HG03575 (cell line): ENCODE results near the gene CHN1.

Experiments used
- ATAC-seq: cut with Tn5 transposase; IDR thresholded peaks from one replicate; pipeline ENCODE4 v1.9.1; 2021; ENCODE audit not compliant: unreplicated experiment, insufficient number of reproducible peaks, low FRiP score; ENCODE audit errors: extremely low read depth

CHN1 gene

GRCh38 chr2:174781298-174781697 lies 223.9 kb downstream of the CHN1 start:
- ATAC-seq, result no peak

DNA sequence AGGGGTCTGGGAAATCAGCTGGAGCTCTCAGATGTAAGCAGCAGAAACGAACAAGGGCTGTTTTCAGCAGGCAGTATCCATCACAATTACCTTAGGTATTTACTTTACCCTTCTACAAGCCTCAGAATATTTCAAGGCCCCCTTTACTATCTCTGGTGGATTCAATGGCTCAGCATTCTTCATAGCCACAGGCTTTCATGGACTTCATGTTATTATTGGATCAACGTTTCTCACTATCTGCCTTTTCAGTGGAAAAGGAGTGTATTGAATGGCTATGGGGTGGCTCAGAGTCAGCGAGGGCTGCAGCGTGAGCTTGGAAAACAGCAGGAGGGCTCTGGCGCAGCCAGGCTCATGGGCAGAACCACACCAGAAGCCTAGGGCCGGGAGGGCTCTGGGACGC lies 224.3 kb downstream of the CHN1 start:
- no peak for ATAC-seq

- ATAC-seq, result no peak
Observed at GRCh38 chr2:174780191-174780840, 224.9 kb downstream of the CHN1 start.

DNA sequence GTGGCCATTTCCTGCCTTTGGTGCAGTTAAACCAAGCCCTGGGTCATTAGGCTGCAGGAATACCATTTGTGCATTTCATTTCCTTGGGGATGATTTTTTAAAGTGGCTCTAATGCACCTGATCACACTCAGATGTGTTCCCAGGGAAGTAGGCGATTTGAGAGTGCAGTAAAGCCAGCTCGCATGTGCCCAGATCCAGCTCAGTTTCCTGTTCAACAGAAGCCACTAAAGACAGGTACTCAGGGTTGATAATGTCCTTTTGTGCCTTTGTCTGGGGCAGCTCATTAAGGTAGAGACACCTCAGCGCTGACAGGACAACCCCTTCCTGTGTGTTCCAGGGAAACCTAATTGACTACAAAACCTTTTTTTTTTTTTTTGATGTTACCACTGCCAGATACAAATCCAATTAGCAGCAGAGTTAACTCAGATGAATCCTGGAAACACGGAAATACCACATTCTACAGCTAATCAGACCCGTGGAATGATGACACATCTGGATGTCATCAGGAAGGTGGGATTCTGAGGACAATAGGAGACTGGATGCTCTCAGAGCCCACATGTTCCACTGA lies 225.7 kb downstream of the CHN1 start:
- no peak for ATAC-seq

GRCh38 chr2:174778085-174778981 lies 226.8 kb downstream of the CHN1 start:
- ATAC-seq, result no peak

DNA sequence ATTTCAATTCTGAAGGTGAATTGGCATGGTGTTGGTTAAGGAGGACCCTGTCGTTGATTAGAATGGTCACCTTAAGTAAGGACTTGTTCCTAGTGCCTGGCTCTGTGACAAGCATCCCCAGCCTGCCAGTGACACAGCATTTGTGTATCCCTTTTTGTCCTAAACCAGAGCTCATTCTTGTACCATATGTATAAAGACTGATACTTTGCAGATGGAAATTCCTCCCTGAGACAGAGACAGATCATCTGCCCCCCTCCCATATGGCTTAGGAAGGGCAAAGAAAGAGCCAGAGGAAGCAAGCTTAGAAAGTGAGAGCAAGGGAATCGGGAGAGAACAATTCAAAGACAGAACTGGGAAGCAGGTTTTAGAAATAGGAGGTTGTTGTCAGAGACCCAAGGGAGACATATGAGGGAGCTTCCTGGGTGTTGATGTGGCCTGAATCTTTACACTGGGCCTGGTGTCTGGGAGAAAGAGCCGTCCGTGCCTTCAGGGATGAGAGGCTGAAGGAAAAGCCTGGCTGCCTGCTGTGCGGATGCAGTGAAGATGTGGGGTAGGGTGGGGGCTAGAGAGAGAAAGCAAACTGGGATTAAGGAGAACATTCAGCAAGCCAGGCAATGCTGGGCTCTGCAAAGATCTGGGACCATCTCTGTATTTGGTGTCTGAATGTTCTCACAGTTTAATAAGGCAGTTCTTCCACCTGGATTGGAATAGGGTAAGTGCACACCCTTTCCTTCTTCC lies 227.7 kb downstream of the CHN1 start:
- no peak for ATAC-seq

- no peak for ATAC-seq
Observed at GRCh38 chr2:174776675-174777074, 228.5 kb downstream of the CHN1 start.

- no peak for ATAC-seq
Observed at GRCh38 chr2:174776223-174776622, 229.0 kb downstream of the CHN1 start.

DNA sequence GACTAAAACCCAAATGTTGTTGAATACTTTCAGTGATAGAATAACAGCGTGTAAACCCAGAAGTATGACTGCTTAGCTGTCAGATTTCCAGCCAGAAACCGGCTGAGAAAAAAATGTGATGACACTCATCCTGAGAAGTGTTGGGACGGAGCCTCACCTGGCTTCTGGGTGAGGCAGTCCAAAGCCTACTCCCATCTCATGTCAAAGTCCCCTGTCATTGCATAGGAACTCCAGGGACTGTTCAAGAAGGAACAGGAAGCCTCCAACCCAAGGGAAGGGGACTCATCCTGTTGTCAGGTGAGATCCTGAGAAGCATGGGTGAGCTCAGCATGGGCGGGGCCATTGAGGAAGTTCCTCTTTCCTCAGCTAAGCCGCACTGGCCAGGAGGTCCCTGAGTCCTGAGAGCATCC lies 229.6 kb downstream of the CHN1 start:
- ATAC-seq, result no peak

GRCh38 chr2:174774886-174775285 lies 230.3 kb downstream of the CHN1 start:
- ATAC-seq, result no peak

- ATAC-seq, result no peak
Observed at GRCh38 chr2:174773215-174773614, 232.0 kb downstream of the CHN1 start.

DNA sequence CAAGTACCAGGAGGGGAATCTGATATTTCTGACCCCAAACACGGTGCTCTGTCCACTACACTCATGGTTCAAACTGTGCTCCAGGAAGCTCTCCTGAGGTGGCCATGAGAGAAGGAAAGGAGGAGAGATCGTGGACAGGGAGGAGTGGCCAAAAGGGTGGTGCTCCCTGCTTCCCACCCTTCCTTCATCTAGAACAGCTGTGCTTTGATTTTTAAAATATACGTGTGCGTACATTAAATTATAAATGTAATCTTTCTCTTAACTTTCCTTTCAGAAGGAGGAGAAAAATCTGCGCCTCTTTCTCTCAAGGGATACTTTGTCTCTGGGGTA lies 232.7 kb downstream of the CHN1 start:
- no peak for ATAC-seq

GRCh38 chr2:174771631-174772471 lies 233.3 kb downstream of the CHN1 start:
- no peak for ATAC-seq

DNA sequence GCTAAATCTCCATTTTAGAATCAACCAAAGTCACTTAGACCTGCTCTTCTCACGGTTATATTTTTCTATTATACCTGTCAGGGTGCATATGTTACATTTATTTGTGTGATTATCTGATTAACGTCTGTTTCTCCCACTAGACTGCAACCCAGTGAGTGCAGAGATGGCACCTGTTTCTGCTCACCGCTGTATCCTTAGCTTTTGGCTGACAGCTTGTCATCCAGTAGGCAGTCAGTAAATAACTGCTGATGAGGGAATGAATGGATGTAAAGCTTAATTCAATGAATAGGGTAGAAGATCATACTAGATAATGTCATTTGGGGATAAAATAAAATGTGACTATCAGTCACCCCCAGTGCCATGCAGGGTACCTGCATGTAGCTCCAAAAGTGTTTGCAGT lies 234.0 kb downstream of the CHN1 start:
- ATAC-seq, result no peak

- ATAC-seq, result no peak
Observed at GRCh38 chr2:174768557-174768956, 236.6 kb downstream of the CHN1 start.

GRCh38 chr2:174766271-174766670 lies 238.9 kb downstream of the CHN1 start:
- ATAC-seq, result no peak

DNA sequence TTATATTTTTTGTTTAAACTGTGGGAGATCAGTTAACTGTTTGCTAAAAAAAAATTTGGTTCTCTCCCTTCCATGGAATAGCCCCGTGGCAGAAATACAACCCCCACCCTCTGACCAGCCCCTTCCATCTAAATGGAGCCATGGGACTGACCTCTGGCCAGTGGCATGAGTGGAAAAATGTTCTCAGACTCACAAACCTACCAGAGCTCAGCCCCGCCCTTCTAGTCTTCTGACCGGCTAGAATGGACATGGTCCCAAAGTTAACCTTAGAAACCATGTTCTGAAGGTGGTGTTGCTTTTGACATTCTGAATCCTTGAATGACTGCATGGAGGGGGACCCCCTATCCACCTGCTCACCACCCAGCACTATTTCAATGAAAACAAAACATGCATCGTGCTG lies 239.6 kb downstream of the CHN1 start:
- no peak for ATAC-seq

DNA sequence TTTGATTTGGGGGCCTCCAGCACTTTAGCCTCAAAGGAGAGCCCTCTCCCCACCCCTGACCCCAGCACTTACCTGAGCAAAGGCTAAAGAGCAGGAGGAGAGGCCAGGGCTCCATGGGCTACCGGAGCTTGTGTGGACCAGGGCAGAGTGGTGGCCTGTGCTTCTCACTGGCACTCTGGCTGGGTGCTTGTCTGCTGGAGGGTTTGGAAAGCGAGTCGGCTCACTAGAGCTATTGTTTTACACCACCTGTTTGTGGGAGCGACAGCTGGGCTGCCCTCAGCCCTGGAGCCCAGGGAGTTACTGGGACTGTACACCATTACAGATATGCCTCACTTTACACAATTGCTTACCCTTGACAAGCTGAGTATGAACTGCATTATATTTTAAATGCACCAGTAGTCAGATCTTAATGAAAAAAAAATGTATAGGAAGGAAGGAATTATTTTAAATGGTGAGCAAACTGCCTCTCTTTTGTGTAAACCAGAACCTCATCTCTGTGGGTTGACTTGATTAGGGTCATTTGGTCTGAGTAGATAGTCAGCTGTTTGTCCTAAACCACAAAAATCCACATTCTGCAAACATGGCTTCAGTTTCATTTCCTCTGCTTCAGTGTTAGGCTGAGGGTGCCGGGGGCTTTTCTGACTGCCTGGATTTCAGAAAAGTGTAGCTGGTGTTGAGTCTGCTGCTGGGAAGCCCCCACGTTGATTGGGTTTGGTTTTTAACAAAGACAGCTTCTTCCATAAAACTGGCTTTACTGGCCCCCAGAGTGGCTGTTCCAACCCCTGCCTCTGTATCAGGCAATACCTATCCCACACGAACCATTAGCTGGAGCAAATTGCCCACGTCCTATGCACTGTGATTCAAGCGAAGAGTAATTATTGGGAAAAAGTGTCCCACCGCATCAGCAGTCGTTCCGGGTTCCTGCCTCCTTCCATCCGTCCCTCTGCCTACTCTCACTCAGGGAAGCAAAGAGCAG lies 240.6 kb downstream of the CHN1 start, which contains the start of gene CHRNA1:
CHRNA1 (minus strand) TSS at position 193 of the 976 bp plus-strand sequence; CDS start at position 115, 78 bp downstream.
- ATAC-seq, result no peak
